Lower leg skin (tissue), 4 donors: ENCODE data around the gene SPRR2B. TPM values are rescaled to one million over a fixed set of nuclear protein-coding genes. Genes with fewer than 3 reads are reported as not detected.

ENCODE experiments used
- DNase-seq, 2 donors: peaks; one replicate each; pipeline ENCODE4 v3.0.0-alpha.2; 2019; ENCODE audit warnings: low spot score in 2 of 2
- H3K4me3 ChIP-seq: fragments of 200-600 bp; sonication (generic); 2 replicates; pipeline ENCODE4 v1.5.1; 2017; ENCODE audit warnings: mild to moderate bottlenecking, low read depth; ENCODE audit not compliant: poor library complexity, severe bottlenecking
- CTCF ChIP-seq, 3 donors: fragments of 450-650 bp; IDR thresholded peaks; one replicate each; pipeline ENCODE4 v1.5.1; 2016; ENCODE audit warnings: antibody characterized with exemption in 3 of 3, mild to moderate bottlenecking in 3 of 3, moderate library complexity in 2 of 3
- POLR2A ChIP-seq, 2 donors: fragments of 450-650 bp; IDR thresholded peaks; one replicate each; pipeline ENCODE4 v1.6.1; 2016 to 2017; ENCODE audit warnings: antibody characterized with exemption in 2 of 2, mild to moderate bottlenecking in 1 of 2, moderate library complexity in 1 of 2
- WGBS, 2 donors: methylation state at CpG; one replicate each; pipeline ENCODE4 v1.1.5; 2018; 5-methylcytosine and 5-hydroxymethylcytosine counted together
- intact Hi-C: fragments of 100-400 bp; cut with DNase I; formaldehyde crosslinking; loops from one replicate; pipeline ENCODE4 v1.15.0; 2023; ENCODE audit warnings: low total_unique reads
- total RNA-seq, 4 donors: library from RNA; depleted of rRNA; stranded (reverse); fragments of >200 nt; gene quantifications; one replicate each; pipeline ENCODE4 v1.1.0, GENCODE V29; 2016

SPRR2B gene
- total RNA-seq, 4 donors from 2014 or later: 1.7 to 13.6 TPM; not detected in 2

GRCh38 chr1:153099461-153100045 is 28.1 kb upstream of the SPRR2B start:
- no peak for TF ChIP-seq CTCF (IDR thresholded peaks at IDR 0.05)
- no peak for TF ChIP-seq POLR2A (IDR thresholded peaks at IDR 0.05)
- WGBS, 2 donors: 68 to 81% methylated on average over 9 of the region's 9 CpGs
- DNase-seq: no peak
- intact Hi-C loops: no loop called here
- no peak overlapping the region for H3K4me3 ChIP-seq

GRCh38 chr1:153095764-153096163 is 24.4 kb upstream of the SPRR2B start:
- TF ChIP-seq POLR2A (IDR thresholded peaks at IDR 0.05): no peak
- TF ChIP-seq CTCF (IDR thresholded peaks at IDR 0.05): no peak
- no peak for DNase-seq
- intact Hi-C loops: no loop called here
- H3K4me3 ChIP-seq: no peak overlapping the region

DNA sequence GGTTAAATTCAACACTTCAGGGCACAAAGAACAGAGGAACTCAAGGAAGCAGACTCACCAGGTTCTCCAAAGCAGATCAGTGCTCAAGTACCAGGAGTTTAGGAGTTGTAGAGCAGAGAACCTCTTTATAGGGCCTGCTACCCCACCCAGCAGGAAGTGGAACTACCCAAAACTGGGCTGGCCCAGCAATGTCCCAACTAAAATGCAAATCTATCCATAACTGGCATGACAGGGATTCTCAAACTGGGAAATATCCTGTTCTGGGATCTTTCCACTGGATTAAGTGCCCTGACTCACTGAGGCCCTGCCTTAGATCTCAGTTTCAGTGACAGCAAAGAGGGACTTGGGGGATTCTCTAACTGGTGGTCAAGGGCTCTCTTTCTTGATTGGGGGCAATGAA is 23.0 kb upstream of the SPRR2B start, which contains the start of gene SPRR2E:
SPRR2E (minus strand) TSS at position 101 of the 400 bp plus-strand sequence. CDS start 775 bp downstream, outside the sequence.
- no peak for TF ChIP-seq CTCF (IDR thresholded peaks at IDR 0.05)
- TF ChIP-seq POLR2A (IDR thresholded peaks at IDR 0.05): no peak
- DNase-seq: no peak
- intact Hi-C loops: no loop called here
- H3K4me3 ChIP-seq: no peak within 1 kb of the TSS

DNA sequence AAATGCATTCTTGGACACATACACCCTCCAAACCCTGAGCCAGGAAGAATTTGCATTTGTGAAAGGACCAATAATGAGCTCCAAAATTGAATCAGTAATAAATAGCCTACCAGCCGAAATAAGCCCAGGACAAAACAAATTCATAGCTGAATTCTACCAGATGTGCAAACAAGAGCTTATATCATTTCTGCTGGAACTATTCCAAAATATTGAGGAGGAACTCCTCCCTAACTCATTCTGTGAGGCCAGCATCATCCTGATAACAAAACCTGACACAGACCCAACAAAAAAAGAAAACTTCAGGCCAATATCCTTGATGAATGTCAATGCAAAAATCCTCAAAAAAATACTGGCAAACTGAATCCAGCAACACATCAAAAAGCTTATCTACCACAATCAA is 16.2 kb upstream of the SPRR2B start:
- TF ChIP-seq POLR2A (IDR thresholded peaks at IDR 0.05) (no peak), CTCF (IDR thresholded peaks at IDR 0.05) (no peak)
- no peak overlapping the region for H3K4me3 ChIP-seq
- no peak for DNase-seq
- intact Hi-C loops: no loop called here
- 52 to 54% methylated on average over 1 of the region's 1 CpG for WGBS, 2 donors

GRCh38 chr1:153081736-153082135 is 10.3 kb upstream of the SPRR2B start:
- 49 to 61% methylated on average over 3 of the region's 3 CpGs for WGBS, 2 donors
- TF ChIP-seq POLR2A (IDR thresholded peaks at IDR 0.05) (no peak), CTCF (IDR thresholded peaks at IDR 0.05) (no peak)
- DNase-seq: no peak
- no peak overlapping the region for H3K4me3 ChIP-seq
- intact Hi-C loops: no loop called here
